Skeletal muscle tissue (tissue), 4 donors: ENCODE data around the gene GAMT. TPM values are rescaled to one million over a fixed set of nuclear protein-coding genes. Genes with fewer than 3 reads are reported as not detected.

Source experiments
- H3K27ac ChIP-seq: one replicate; pipeline ENCODE4 v1.7.0; 2013; ENCODE audit warnings: mild to moderate bottlenecking, low read depth, low read length, inconsistent platforms
- H3K27me3 ChIP-seq, 3 donors: one replicate each; pipeline ENCODE4 v1.7.0; 2013; ENCODE audit warnings: low read length in 3 of 3; ENCODE audit not compliant: control insufficient read depth in 3 of 3, insufficient read depth in 3 of 3
- H3K36me3 ChIP-seq, 3 donors: one replicate each; pipeline ENCODE4 v1.7.0; 2013; ENCODE audit warnings: low read length in 3 of 3; ENCODE audit not compliant: control insufficient read depth in 3 of 3, insufficient read depth in 3 of 3
- H3K4me1 ChIP-seq, 3 donors: one replicate each; pipeline ENCODE4 v1.7.0; 2013; ENCODE audit warnings: low read length in 3 of 3, mild to moderate bottlenecking in 3 of 3; ENCODE audit not compliant: control insufficient read depth in 3 of 3, insufficient read depth in 3 of 3
- H3K4me3 ChIP-seq, 3 donors: one replicate each; pipeline ENCODE4 v1.7.0; 2013; ENCODE audit warnings: low read length in 3 of 3
- H3K9ac ChIP-seq, 3 donors: one replicate each; pipeline ENCODE4 v1.7.0; 2013; ENCODE audit warnings: low read length in 3 of 3, mild to moderate bottlenecking in 3 of 3, moderate library complexity in 2 of 3, low read depth in 1 of 3
- H3K9me3 ChIP-seq, 3 donors: one replicate each; pipeline ENCODE4 v1.7.0; 2013; ENCODE audit warnings: low read length in 3 of 3; ENCODE audit not compliant: control insufficient read depth in 3 of 3
- total RNA-seq: library from RNA; depleted of rRNA; stranded (reverse); fragments of >200 nt; gene quantifications from one replicate; pipeline ENCODE4 v1.2.3, GENCODE V29; 2014
- donor health status: Osteomylitis.

GAMT gene
- total RNA-seq, 1 donor from 2014 or later, result 101 TPM

DNA sequence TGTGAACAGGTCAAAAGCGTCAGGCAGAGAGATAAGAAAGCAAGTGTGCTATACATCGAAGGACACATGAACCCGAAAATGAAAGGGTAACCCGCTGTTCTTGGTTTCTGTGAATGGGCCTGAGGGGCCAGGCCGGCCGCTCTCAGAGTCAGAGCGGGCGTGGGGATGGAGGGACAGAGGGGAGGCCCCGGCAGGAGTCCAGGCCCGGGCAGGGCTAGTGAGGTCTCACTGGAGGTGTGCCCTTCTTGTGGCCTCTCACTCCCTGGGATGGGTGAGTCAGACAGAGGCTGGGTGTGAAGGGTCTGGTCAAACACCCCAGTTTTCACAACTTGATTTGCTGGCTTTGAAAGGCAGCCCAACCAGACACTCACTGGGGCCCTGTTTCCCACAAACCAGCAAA, 35.0 kb downstream of the GAMT start:
- Histone ChIP-seq H3K9me3 (no peaks in the 10 kb centered on the region), H3K27ac (no peak overlapping the region), H3K4me3 (no peak overlapping the region), H3K36me3 (peaks cover 49 to 71% (median 61%) of the 10 kb centered on the region in 3 donors), H3K4me1 (peaks cover 4 to 9% (median 7%) of the 10 kb centered on the region in 3 donors), H3K9ac (no peak overlapping the region), H3K27me3 (no peaks in the 10 kb centered on the region)

DNA sequence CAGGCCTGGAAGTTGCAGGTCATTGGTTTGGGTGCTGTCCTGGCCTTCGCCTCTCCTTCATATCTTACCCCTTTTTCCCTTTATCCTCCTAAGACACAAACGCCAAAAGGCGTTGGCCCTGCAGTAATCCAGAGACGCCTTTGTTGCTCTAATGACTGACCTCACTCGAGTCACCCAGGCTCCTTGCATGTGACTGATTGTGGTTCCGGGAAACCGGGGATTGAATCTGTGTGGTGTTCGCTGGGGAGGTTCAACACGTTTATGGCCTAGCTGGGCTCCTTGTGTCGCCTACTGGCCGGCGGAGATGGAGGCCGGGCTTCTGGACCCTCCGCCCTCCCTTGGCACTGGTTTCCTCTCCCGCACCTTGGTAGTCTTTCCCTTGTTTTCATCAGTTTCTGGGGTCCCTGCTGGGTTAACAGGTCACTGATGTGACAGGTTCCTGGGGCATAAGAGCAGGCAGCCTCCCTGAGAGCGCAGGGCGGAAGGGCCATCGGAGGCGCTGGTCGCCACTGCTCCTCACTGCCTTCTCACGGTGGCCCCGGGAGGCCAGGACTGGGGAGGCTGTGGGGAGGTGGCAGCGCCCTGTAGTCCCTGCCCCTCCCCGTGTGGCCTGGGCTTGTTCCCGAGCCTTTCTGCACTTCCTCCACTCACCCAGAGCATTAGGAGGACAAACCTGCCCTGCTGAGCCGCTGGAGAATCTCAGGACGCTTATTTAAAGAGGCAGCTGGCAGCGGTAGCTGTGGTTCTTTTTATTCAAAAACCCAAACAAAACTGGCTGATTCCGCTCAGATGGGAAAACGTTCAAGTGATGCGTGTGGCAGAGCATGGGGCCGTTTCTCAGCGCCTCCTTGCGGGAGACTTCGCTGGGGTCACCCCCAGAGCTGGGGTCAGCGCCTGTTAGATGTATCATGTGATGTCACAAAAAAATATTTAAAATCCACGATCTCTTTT, 35.7 kb downstream of the GAMT start:
- Histone ChIP-seq H3K27ac (no peak overlapping the region), H3K9ac (no peak overlapping the region), H3K9me3 (no peaks in the 10 kb centered on the region), H3K36me3 (peaks cover 42 to 64% (median 55%) of the 10 kb centered on the region in 3 donors), H3K27me3 (no peaks in the 10 kb centered on the region), H3K4me1 (peaks cover 8 to 13% (median 10%) of the 10 kb centered on the region in 3 donors), H3K4me3 (no peak overlapping the region)

DNA sequence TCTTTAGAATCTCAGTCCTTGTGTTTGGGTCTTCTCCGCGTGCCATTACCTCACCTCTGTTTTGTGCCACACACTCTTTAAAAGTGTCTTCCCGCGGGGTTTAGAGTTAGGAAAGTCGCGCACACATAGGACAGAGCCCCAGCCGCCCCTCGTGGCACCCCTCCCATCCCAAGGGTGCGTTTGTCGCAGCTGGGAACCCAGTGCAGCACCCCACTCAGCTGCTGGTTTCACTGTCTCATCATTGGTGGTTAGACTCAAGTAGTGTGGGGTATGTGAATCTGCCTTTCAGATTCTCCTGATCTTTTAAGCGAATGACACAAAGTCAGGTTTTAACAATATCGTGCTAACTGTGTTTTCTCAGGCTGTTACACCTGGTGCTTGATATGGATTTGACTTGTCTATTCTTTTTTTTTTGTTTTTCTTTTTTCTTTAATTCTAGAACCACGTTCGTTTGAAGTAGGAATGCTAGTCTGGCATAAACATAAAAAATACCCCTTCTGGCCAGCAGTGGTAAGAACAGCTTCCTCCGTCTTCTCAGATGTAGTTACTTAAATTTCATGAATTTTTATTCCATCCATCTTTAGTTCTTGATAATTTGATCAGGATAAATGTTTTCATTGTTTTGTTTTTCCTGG, 37.2 kb downstream of the GAMT start:
- no peaks in the 10 kb centered on the region for H3K27me3 ChIP-seq
- no peak overlapping the region for H3K4me3 ChIP-seq
- no peaks in the 10 kb centered on the region for H3K9me3 ChIP-seq
- H3K4me1 ChIP-seq, result peaks cover 12 to 16% (median 14%) of the 10 kb centered on the region in 3 donors
- H3K27ac ChIP-seq, result no peak overlapping the region
- H3K36me3 ChIP-seq, result peaks cover 37 to 66% (median 52%) of the 10 kb centered on the region in 3 donors
- H3K9ac ChIP-seq, result no peak overlapping the region

DNA sequence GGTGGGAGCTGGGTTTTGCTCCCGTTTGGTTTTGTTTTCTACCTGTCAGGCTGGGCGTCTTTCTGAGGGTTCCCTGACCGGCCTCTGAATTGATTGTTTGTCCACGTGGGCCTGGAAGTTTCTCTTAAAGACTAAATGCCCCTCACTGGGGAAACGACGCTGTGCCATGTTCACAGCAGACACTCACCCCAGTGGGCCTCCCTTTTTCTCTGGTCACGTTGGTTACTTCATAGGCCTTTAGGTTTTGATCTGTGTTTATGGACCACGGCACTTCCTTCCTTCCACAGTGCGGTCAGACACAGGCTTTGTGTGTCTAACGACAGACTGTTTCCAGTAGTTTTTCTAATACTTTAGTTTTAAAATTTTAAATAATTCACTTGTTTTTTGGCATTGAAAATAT, 37.7 kb downstream of the GAMT start:
- Histone ChIP-seq H3K36me3 (peaks cover 41 to 67% (median 54%) of the 10 kb centered on the region in 3 donors), H3K9me3 (no peaks in the 10 kb centered on the region), H3K4me3 (no peak overlapping the region), H3K9ac (no peak overlapping the region), H3K27ac (no peak overlapping the region), H3K27me3 (no peaks in the 10 kb centered on the region), H3K4me1 (peaks cover 12 to 16% (median 14%) of the 10 kb centered on the region in 3 donors)

DNA sequence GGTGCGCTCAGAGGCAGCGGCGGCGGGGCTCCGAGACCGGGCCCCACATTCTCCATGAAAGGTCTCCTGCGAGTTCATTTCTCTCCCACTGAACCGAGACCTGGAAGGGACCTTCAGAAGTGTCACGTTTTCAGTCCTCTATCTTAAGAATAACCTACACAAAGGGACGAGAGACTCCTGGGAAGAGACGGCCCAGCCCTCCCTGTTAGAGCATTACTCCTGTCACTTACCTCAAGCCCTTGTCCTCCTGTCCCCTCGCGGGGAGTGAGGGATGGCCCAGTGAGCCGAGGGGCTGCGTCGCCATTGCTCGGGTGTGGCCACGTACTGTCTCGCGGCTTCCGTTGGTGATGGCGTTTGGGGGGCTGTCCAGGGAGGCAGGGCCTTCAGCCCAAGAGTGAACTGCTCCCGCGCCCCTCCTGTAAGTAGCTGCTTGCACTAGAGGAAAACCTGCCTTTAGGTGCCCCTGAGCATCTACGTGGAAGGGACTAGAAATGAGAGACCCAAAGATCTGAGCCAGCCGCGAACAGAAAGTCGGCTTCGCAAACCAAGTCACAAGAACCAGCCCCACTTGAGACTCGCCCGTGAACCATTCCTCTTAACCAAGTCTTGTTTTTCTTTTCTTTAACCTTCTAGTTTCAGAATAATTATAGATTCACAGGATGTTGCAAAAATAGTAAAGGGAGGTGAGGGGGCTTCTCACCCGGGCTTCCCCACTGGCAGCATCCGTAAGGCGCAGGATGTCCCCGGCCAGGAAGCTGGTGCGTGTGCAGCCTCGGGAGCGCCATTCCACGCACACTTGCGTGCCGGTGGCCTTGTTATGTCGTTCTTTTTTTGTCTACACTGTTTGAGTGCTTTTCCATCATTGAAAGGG, 38.7 kb downstream of the GAMT start:
- Histone ChIP-seq H3K27me3 (no peaks in the 10 kb centered on the region), H3K9me3 (no peaks in the 10 kb centered on the region), H3K4me1 (peaks cover 12 to 16% (median 14%) of the 10 kb centered on the region in 3 donors), H3K9ac (no peak overlapping the region), H3K36me3 (peaks cover 45 to 70% (median 59%) of the 10 kb centered on the region in 3 donors), H3K27ac (no peak overlapping the region), H3K4me3 (no peak overlapping the region)

DNA sequence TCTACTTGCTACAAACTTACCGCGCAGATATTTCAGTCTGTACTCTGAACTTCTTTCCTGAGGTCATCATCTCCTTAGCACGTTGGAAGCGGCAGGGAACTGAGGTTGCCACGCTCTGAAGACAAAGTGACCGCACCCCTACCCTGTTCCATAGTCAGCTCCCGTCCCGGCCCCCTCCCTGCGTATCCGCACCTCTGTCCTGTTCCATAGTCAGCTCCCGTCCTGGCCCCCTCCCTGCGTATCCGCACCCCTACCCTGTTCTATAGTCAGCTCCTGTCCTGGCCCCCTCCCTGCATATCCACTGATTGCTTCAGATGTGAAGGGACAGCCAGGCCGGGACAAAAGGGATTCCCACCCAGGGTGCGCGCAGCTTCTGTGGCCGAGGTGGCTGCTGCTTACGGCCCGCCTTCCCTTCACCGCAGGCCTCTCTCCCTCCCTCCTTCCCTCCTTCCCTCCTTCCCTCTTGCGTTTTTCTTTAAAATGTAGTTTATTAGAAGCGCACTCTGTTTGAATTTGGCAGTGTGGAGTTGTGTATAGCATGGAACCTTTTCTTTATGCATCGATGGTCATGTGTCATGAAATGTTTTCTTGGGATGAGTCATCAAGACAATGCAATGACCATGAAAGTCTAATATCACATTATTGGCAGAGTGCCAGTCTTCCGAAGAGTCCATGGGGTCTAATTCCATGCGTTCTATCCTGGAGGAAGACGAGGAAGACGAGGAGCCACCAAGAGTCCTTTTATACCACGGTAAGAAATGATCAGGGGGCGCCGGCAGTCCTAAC, 39.5 kb downstream of the GAMT start:
- Histone ChIP-seq H3K9me3 (no peaks in the 10 kb centered on the region), H3K27ac (no peak overlapping the region), H3K27me3 (no peaks in the 10 kb centered on the region), H3K36me3 (peaks cover 44 to 68% (median 61%) of the 10 kb centered on the region in 3 donors), H3K4me1 (peaks cover 12 to 16% (median 14%) of the 10 kb centered on the region in 3 donors), H3K4me3 (peak overlapping the region in 1 of 3 donors; percentile 46), H3K9ac (no peak overlapping the region)

DNA sequence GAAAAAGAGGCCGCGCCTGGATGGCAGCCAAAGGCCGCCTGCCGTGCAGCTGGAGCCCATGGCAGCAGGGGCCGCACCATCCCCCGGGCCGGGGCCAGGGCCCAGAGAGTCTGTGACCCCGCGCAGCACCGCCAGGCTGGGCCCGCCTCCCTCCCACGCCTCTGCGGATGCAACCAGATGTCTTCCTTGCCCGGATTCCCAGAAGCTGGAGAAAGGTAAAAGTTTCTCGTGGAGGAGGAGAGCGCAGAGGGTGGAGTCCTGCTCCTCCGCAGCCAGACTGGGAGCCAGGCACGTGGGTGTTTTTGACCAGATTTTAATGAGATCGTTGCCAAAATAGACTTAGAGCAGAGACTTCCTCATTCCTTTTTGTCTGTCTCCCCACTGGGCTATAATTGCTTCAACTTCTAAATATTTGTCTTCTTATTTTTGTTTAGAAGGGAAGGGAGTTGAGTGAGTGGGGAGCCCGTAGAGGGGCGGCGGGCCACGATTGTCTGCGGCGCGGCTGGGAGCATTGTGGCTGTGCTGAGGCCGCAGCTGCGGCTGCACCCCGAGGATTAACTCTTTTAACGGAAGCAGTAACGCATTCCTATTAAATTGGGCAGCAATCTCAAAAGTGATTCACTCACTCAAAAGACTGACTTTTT, 40.4 kb downstream of the GAMT start:
- Histone ChIP-seq H3K36me3 (peaks cover 39 to 60% (median 53%) of the 10 kb centered on the region in 3 donors), H3K27me3 (no peaks in the 10 kb centered on the region), H3K4me1 (peaks cover 20 to 25% (median 23%) of the 10 kb centered on the region in 3 donors), H3K9me3 (no peaks in the 10 kb centered on the region), H3K4me3 (peak overlapping the region; percentile 21 to 46 (median 35)), H3K9ac (peak overlapping the region; percentile 2 to 55 (median 50)), H3K27ac (peak overlapping the region; percentile 28)

DNA sequence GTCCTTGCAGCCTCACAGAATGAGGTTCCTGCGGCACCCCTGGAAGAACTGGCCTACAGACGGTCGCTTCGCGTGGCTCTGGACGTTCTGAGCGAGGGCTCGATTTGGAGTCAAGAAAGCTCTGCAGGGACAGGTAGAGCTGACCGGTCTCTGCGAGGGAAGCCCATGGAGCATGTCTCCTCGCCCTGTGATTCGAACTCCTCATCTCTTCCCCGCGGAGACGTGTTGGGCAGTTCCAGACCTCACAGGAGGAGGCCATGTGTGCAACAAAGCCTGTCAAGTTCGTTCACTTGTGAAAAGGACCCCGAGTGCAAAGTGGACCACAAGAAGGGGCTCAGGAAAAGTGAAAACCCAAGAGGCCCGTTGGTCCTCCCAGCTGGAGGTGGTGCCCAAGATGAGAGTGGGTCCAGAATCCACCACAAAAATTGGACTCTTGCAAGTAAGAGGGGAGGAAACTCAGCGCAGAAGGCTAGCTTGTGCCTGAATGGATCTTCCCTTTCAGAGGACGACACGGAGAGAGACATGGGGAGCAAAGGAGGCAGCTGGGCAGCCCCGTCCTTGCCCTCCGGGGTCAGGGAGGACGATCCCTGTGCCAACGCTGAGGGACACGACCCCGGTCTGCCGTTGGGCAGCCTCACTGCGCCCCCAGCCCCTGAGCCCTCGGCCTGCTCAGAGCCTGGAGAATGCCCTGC, 41.1 kb downstream of the GAMT start:
- H3K27me3 ChIP-seq, result no peaks in the 10 kb centered on the region
- peaks cover 35 to 53% (median 47%) of the 10 kb centered on the region in 3 donors for H3K36me3 ChIP-seq
- no peak overlapping the region for H3K4me3 ChIP-seq
- peak overlapping the region in 1 of 3 donors; percentile 50 for H3K9ac ChIP-seq
- peaks cover 26 to 30% (median 30%) of the 10 kb centered on the region in 3 donors for H3K4me1 ChIP-seq
- no peaks in the 10 kb centered on the region for H3K9me3 ChIP-seq
- peak overlapping the region; percentile 28 for H3K27ac ChIP-seq
